K562 (cell line): ENCODE data around the gene GUK1. TPM values are rescaled to one million over a fixed set of nuclear protein-coding genes. Genes with fewer than 3 reads are reported as not detected.
A peak's percentile ranks its signal among the peaks of the same experiment; 100 is the strongest.

Source experiments
- ARID3A ChIP-seq: IDR thresholded peaks from 2 replicates; pipeline ENCODE4 v1.6.1; 2012; ENCODE audit warnings: low read depth, low read length, improper control_type of control experiment, borderline replicate concordance
- CEBPG ChIP-seq, 3 experiments: fragments of 200-800 bp in 1 of 3; sonication (Bioruptor generic) in 1 of 3; sonication (generic) in 1 of 3; formaldehyde crosslinking in 1 of 3; IDR thresholded peaks in 2 of 3; conservative IDR thresholded peaks in 1 of 3; 2 replicates each; pipeline versions ENCODE4 v1.6.1 to v1.8.0; 2016 to 2022; ENCODE audit warnings: missing compliant biosample characterization in 2 of 3, missing genetic modification characterization in 2 of 3, mild to moderate bottlenecking in 1 of 3, missing genetic modification reagents in 1 of 3
- ERF ChIP-seq: fragments of 450-650 bp; formaldehyde crosslinking; IDR thresholded peaks from 2 replicates; pipeline ENCODE4 v1.4.0; 2020; ENCODE audit warnings: mild to moderate bottlenecking, mixed read lengths
- GABPA ChIP-seq: fragments of 200-800 bp; sonication (Bioruptor generic); conservative IDR thresholded peaks from 2 replicates; pipeline ENCODE4 v1.6.1; 2016; ENCODE audit warnings: low read depth, missing genetic modification characterization, missing compliant biosample characterization
- HDAC3 ChIP-seq: fragments of 450-650 bp; IDR thresholded peaks from 2 replicates; pipeline ENCODE4 v1.6.1; 2018; ENCODE audit warnings: borderline replicate concordance, mild to moderate bottlenecking, moderate library complexity; ENCODE audit not compliant: partially characterized antibody
- HES1 ChIP-seq: fragments of 450-650 bp; IDR thresholded peaks from 2 replicates; pipeline ENCODE4 v1.6.1; 2016; ENCODE audit warnings: low read depth, mild to moderate bottlenecking, moderate library complexity
- HNRNPH1 ChIP-seq: fragments of 200-400 bp; formaldehyde crosslinking; optimal IDR thresholded peaks from 2 replicates; pipeline ENCODE3; 2017; ENCODE audit warnings: low read depth, mild to moderate bottlenecking, low read length, moderate library complexity
- IRF1 ChIP-seq: sonication (generic); formaldehyde crosslinking; IDR thresholded peaks from 2 replicates; pipeline ENCODE4 v1.8.0; 2022; ENCODE audit warnings: missing genetic modification reagents, mild to moderate bottlenecking, borderline replicate concordance
- MIER1 ChIP-seq: fragments of 450-650 bp; IDR thresholded peaks from 2 replicates; pipeline ENCODE4 v1.6.1; 2016; ENCODE audit warnings: antibody characterized with exemption, mild to moderate bottlenecking, low read depth
- NCOA1 ChIP-seq: fragments of 450-650 bp; IDR thresholded peaks from 2 replicates; pipeline ENCODE4 v1.6.1; 2016; ENCODE audit warnings: low read depth
- NEUROD1 ChIP-seq: fragments of 150-350 bp; IDR thresholded peaks from 2 replicates; pipeline ENCODE4 v1.6.1; 2014; ENCODE audit warnings: borderline replicate concordance, low read length, low read depth; ENCODE audit not compliant: partially characterized antibody
- NFE2 ChIP-seq: IDR thresholded peaks from 2 replicates; pipeline ENCODE4 v1.6.1; 2014; ENCODE audit warnings: antibody characterized with exemption, low read depth
- OTX1 ChIP-seq: fragments of 450-650 bp; formaldehyde crosslinking; IDR thresholded peaks from 2 replicates; pipeline ENCODE4 v1.4.0; 2022; ENCODE audit warnings: mild to moderate bottlenecking
- POU5F1 ChIP-seq: fragments of 150-350 bp; IDR thresholded peaks from 2 replicates; pipeline ENCODE4 v1.6.1; 2014; ENCODE audit warnings: borderline replicate concordance, low read length, low read depth, mild to moderate bottlenecking; ENCODE audit not compliant: partially characterized antibody
- PURB ChIP-seq: sonication (generic); formaldehyde crosslinking; IDR thresholded peaks from 2 replicates; pipeline ENCODE4 v1.9.0; 2021; ENCODE audit warnings: low read depth, mild to moderate bottlenecking, missing genetic modification reagents
- RHOXF2B ChIP-seq: fragments of 250-450 bp; sonication (Bioruptor Pico); conservative IDR thresholded peaks from 2 replicates; pipeline ENCODE4 v1.5.1; 2021
- SIX5 ChIP-seq, 2 experiments: IDR thresholded peaks; 2 replicates each; pipeline ENCODE4 v1.6.1; 2011; ENCODE audit warnings: low read length in 2 of 2, borderline replicate concordance in 1 of 2, low read depth in 1 of 2, mild to moderate bottlenecking in 1 of 2, moderate library complexity in 1 of 2; ENCODE audit not compliant: insufficient read depth in 1 of 2
- SMAD3 ChIP-seq: fragments of 450-650 bp; formaldehyde crosslinking; conservative IDR thresholded peaks from 2 replicates; pipeline ENCODE4 v1.4.0; 2020; ENCODE audit warnings: mild to moderate bottlenecking
- ZNF280A ChIP-seq: fragments of 450-650 bp; IDR thresholded peaks from 2 replicates; pipeline ENCODE4 v1.6.1; 2018; ENCODE audit warnings: mild to moderate bottlenecking, low read depth; ENCODE audit not compliant: partially characterized antibody
- ZNF561 ChIP-seq: fragments of 450-650 bp; formaldehyde crosslinking; conservative IDR thresholded peaks from 2 replicates; pipeline ENCODE4 v1.4.0; 2020; ENCODE audit warnings: mild to moderate bottlenecking, moderate library complexity
- ZNF589 ChIP-seq: fragments of 200-800 bp; sonication (Bioruptor generic); IDR thresholded peaks from 2 replicates; pipeline ENCODE4 v1.6.1; 2016; ENCODE audit warnings: low read depth, missing genetic modification characterization, missing compliant biosample characterization
- ZNF707 ChIP-seq: fragments of 250-450 bp; sonication (Bioruptor Pico); conservative IDR thresholded peaks from 2 replicates; pipeline ENCODE4 v1.8.0; 2022; ENCODE audit warnings: inconsistent platforms, mild to moderate bottlenecking, moderate library complexity
- ZSCAN29 ChIP-seq: fragments of 450-650 bp; IDR thresholded peaks from 2 replicates; pipeline ENCODE4 v1.6.1; 2017
- polyA plus RNA-seq, 8 experiments: library from polyadenylated mRNA; depleted of rRNA in 4 of 8; stranded (reverse) in 5 of 8; unstranded in 3 of 8; fragments of >200 nt; fragmentation: Nextera tagmentation in 2 of 8; fragmentation: Illumina TruSeq in 1 of 8; extraction: Ambion mirVana in 2 of 8; extraction: Trizol in 1 of 8; gene quantifications; 2 replicates each; pipeline versions ENCODE4 v1.2.1 to v1.2.3, GENCODE V29; 2011 to 2014; ENCODE audit warnings: inconsistent platforms in 1 of 8, missing spikeins in 1 of 8
- total RNA-seq, 7 experiments: library from RNA; depleted of rRNA in 6 of 7; stranded (reverse); fragments of >200 nt in 6 of 7; fragmentation: Illumina TruSeq in 2 of 7; extraction: Trizol in 2 of 7; gene quantifications; 2 replicates each; pipeline versions ENCODE4 v1.2.1 to v1.2.3, GENCODE V29; 2011 to 2021; ENCODE audit warnings: low replicate concordance in 1 of 7

Gene GUK1
- total and polyA plus RNA-seq, 9 of the 15 experiments (the other 6 are each of a cell fraction or from before 2014, with no cell fraction given) = 7.0 to 331 (median 132) TPM

GRCh38 chr1:228166170-228166936 is 26.3 kb downstream of the GUK1 start (continued):
- TF ChIP-seq HES1 = no peak
- TF ChIP-seq ZNF280A = no peak
- no peak for TF ChIP-seq CEBPG (CRISPR knock-in tag; IDR thresholded peaks at IDR 0.05)
- TF ChIP-seq CEBPG (tag; conservative IDR thresholded peaks at IDR 0.05 in 1 of 2, IDR thresholded peaks at IDR 0.05 in 1 of 2) = no peak
- TF ChIP-seq NFE2 = peak; percentile 44; the same call in 1 of the 2 replicates
- no peak for TF ChIP-seq SIX5 (IDR thresholded peaks at IDR 0.05; ENCODE audit: borderline replicate concordance in 1 of 2, insufficient read depth in 1 of 2, low read depth in 1 of 2, low read length in 2 of 2)
- no peak for TF ChIP-seq ARID3A
- no peak for TF ChIP-seq MIER1
- no peak for TF ChIP-seq ZNF589 (CRISPR knock-in tag)
- no peak for TF ChIP-seq ZNF707 (CRISPR knock-in tag)
- TF ChIP-seq HDAC3 = no peak
- no peak for TF ChIP-seq NCOA1
- no peak for TF ChIP-seq NEUROD1
- no peak for TF ChIP-seq ZSCAN29
- no peak for TF ChIP-seq RHOXF2B
- no peak for TF ChIP-seq IRF1 (CRISPR knock-in tag)
- 0 out of 2 replicates have a peak, but pooled peaks have one; percentile 26 for TF ChIP-seq ERF
- TF ChIP-seq ZNF561 (CRISPR knock-in tag) = no peak
- TF ChIP-seq SMAD3 (CRISPR knock-in tag) = no peak; the same call in 1 of the 2 replicates
- no peak for TF ChIP-seq OTX1 (CRISPR knock-in tag)
- no peak for TF ChIP-seq POU5F1
- TF ChIP-seq GABPA (tag) = peak; percentile 83
- TF ChIP-seq PURB = no peak
- no peak for TF ChIP-seq HNRNPH1
